Measurements from ENCODE around the gene TMCC1. TPM values are rescaled to one million over a fixed set of nuclear protein-coding genes. Genes with fewer than 3 reads are reported as not detected.

Gene TMCC1
- total and polyA plus RNA-seq, 9 donors, result 26.8 to 37.8 (median 30.9) TPM

DNA sequence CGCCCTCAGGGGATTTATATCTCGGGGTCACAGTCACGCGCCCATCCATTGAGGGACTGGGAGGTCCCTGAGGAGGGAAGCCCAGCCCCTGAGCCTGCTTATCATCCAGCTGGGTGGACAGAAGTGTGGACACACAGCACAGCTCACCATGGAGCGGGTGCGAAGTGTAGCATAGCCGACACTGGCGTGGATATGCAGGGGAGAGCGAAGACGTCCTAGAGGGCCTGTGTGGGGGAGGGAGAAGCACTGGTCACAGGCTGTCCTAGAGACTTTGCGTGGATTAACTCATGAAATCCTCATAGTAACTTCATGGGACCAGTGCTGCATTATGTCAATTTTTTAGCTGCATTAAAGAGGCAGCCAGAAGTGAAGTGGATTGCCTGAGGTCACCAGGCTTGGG lies 261.0 kb downstream of the TMCC1 start:
- no peak overlapping the region for H3K27ac ChIP-seq (ENCODE audit: low read length)
- 86% methylated on average over 11 of the region's 11 CpGs for WGBS (ENCODE audit: insufficient coverage)
- peaks cover 5% of the 10 kb centered on the region for H3K9me3 ChIP-seq (replicated peaks; ENCODE audit: control insufficient read depth, low read depth, low read length)

DNA sequence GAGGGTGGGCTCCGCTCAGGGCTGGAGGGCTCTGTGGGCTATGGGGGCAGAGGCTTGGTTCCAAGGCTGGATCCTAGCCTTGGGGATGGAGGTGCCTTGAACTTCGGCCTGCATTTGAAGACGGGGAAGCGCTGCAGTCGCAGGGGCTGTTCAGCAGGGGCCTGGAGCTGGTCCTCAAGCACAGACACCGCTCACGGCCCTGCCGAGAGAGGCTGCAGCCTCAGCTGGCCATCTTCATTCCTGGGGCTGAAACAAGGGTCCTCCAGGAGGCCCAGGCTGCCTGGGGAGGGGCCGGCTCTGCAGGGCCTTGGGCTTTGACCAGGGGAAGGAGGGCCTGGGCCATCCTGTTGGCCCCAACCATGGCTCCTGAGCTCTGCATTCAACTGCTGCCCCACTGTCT lies 261.5 kb downstream of the TMCC1 start:
- 73% methylated on average over 9 of the region's 9 CpGs for WGBS (ENCODE audit: insufficient coverage)
- peaks cover 5% of the 10 kb centered on the region for H3K9me3 ChIP-seq (replicated peaks; ENCODE audit: control insufficient read depth, low read depth, low read length)
- H3K4me3 ChIP-seq (ENCODE audit: low read length), result no peak overlapping the region
- no peaks in the 10 kb centered on the region for H3K27me3 ChIP-seq (ENCODE audit: control insufficient read depth, insufficient read depth, low read length)
- H3K4me1 ChIP-seq (ENCODE audit: control insufficient read depth, insufficient read depth, low read length), result peaks cover 11% of the 10 kb centered on the region
- H3K36me3 ChIP-seq (ENCODE audit: control insufficient read depth, insufficient read depth, low read length), result no peaks in the 10 kb centered on the region
- H3K27ac ChIP-seq (ENCODE audit: low read length), result no peak overlapping the region
- DNase-seq, result no peak

More for the DNA sequence above, 261.0 kb downstream of the TMCC1 start:
- no peak overlapping the region for H3K4me3 ChIP-seq (ENCODE audit: low read length)
- no peaks in the 10 kb centered on the region for H3K36me3 ChIP-seq (ENCODE audit: control insufficient read depth, insufficient read depth, low read length)
- peaks cover 7% of the 10 kb centered on the region for H3K4me1 ChIP-seq (ENCODE audit: control insufficient read depth, insufficient read depth, low read length)
- DNase-seq, result no peak
- no peaks in the 10 kb centered on the region for H3K27me3 ChIP-seq (ENCODE audit: control insufficient read depth, insufficient read depth, low read length)

DNA sequence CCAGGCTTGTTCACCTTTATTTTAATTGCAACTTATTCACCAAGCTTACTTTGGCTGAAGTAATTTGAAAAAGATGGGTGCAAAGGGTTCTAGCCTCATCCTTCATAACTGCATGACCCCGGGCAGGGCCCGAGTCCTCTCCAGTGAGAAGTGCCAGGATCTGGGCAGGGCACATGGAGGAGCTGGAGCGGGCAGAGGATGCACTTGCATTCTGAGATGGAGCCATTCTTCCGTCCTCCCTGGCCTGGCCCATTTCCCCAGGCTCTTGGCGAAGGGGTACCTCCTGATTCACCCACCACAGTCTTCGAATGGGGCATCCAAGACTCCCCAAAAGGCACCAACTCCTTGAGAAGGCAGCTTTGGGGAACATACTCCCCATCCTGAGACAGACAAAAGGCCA lies 264.5 kb downstream of the TMCC1 start:
- H3K36me3 ChIP-seq (ENCODE audit: control insufficient read depth, insufficient read depth, low read length), result no peaks in the 10 kb centered on the region
- no peak for DNase-seq
- H3K9me3 ChIP-seq (replicated peaks; ENCODE audit: control insufficient read depth, low read depth, low read length), result no peaks in the 10 kb centered on the region
- no peaks in the 10 kb centered on the region for H3K27me3 ChIP-seq (ENCODE audit: control insufficient read depth, insufficient read depth, low read length)
- H3K27ac ChIP-seq (ENCODE audit: low read length), result no peak overlapping the region
- H3K4me1 ChIP-seq (ENCODE audit: control insufficient read depth, insufficient read depth, low read length), result peaks cover 33% of the 10 kb centered on the region
- 100% methylated on average over 2 of the region's 6 CpGs for WGBS (ENCODE audit: insufficient coverage)
- H3K4me3 ChIP-seq (ENCODE audit: low read length), result no peak overlapping the region

DNA sequence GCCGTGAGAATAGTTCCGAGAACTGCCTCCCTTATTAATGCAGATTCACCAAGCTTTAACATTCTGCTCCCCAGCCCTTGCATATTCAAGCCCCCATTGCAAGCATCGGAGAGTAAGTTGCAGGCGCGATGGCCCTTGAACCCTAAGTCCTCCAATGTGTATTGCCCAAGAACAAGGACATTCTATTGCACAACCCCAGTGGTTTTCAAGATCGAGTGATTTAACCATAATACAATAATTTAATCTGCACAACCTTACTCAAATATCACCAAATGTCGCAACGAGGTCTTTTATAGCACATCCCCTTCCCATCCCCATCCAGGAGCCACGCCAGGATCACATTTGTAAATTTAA lies 265.4 kb downstream of the TMCC1 start:
- H3K4me3 ChIP-seq (ENCODE audit: low read length), result peak overlapping the region; percentile 58
- H3K27ac ChIP-seq (ENCODE audit: low read length), result peak overlapping the region; percentile 96
- 0% methylated on average over 1 of the region's 9 CpGs for WGBS (ENCODE audit: insufficient coverage)
- no peaks in the 10 kb centered on the region for H3K9me3 ChIP-seq (replicated peaks; ENCODE audit: control insufficient read depth, low read depth, low read length)
- no peaks in the 10 kb centered on the region for H3K27me3 ChIP-seq (ENCODE audit: control insufficient read depth, insufficient read depth, low read length)
- peaks cover 42% of the 10 kb centered on the region for H3K4me1 ChIP-seq (ENCODE audit: control insufficient read depth, insufficient read depth, low read length)
- no peak for DNase-seq
- H3K36me3 ChIP-seq (ENCODE audit: control insufficient read depth, insufficient read depth, low read length), result no peaks in the 10 kb centered on the region

DNA sequence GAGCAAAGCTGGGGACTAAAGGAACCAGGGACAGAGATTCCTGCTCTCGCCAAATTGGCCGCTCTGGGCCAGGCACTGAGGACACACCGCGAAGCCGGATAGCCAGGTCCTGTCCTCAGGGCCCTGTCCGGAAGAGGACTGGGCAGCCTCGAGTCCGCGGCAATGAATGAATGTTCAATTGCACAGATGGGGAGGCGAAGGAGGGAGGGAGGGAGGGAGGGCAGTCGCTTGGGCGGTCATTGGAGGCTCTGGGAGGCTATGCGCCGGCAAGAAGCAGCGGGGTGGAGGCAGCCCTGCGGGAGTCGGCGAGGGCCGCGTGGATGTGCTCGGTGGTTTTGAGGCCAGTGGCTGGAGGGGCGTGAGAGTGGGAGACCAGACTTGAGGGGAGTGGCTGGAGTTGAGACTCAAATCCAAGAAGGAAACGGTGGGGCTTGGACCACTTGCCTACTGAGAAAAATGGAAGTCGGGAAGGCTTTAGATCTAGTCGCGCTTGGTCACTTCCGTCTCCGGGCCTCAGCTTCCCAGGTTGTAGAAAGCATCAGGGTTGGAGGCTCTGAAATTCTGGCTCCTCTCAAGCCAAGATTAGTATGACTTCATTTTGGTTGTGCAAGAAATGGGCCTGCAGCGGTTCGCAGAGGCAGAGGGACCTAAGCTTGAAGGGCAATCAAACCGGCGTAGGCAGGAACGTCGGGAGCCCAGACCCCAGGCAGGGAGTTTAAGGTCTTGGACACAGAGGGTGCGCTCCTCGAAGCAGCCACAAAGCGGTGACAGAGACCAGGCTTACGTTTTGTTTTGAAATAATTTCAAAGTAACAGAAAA lies 266.0 kb downstream of the TMCC1 start:
- Histone ChIP-seq H3K27ac (ENCODE audit: low read length) (peak overlapping the region; percentile 96), H3K4me1 (ENCODE audit: control insufficient read depth, insufficient read depth, low read length) (peaks cover 48% of the 10 kb centered on the region), H3K9me3 (replicated peaks; ENCODE audit: control insufficient read depth, low read depth, low read length) (no peaks in the 10 kb centered on the region), H3K36me3 (ENCODE audit: control insufficient read depth, insufficient read depth, low read length) (no peaks in the 10 kb centered on the region), H3K4me3 (ENCODE audit: low read length) (peak overlapping the region; percentile 58), H3K27me3 (ENCODE audit: control insufficient read depth, insufficient read depth, low read length) (no peaks in the 10 kb centered on the region)
- WGBS (ENCODE audit: insufficient coverage), result 3% methylated on average over 34 of the region's 38 CpGs
- DNase-seq, result peak; percentile 92

DNA sequence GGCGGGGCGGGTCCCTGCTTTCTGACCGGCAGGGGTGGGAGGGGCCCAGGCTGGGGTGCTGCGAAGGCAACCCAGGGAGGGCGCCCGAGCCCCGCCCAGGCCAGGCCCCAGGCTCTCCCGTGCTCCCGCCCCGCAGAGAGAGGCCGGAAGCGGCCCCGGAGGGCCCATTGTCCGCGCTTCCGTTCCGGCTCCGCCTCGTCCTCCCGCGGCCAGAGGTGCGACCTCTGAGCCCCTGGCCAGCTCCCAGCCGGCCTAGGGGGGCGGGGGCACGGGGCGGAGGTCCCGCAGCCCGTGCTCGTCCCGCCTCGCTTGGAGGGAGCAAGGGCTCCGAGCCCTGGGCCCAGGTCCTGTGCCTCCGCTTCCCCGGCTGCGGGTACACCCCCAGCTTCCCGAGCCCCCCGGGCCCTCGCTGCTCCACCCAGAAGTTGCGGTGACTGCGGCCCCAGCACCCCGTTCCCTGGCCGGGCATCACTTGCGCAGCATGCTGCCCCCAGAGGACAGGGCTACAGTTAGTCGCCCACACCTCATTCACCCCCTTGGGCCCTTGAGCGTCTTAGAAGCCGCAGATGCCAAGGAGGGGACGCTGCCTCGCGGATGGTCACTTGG lies 266.7 kb downstream of the TMCC1 start:
- H3K4me1 ChIP-seq (ENCODE audit: control insufficient read depth, insufficient read depth, low read length), result peaks cover 54% of the 10 kb centered on the region
- H3K9me3 ChIP-seq (replicated peaks; ENCODE audit: control insufficient read depth, low read depth, low read length), result no peaks in the 10 kb centered on the region
- H3K27me3 ChIP-seq (ENCODE audit: control insufficient read depth, insufficient read depth, low read length), result no peaks in the 10 kb centered on the region
- under 1% methylated on average over 46 of the region's 49 CpGs for WGBS (ENCODE audit: insufficient coverage)
- no peaks in the 10 kb centered on the region for H3K36me3 ChIP-seq (ENCODE audit: control insufficient read depth, insufficient read depth, low read length)
- H3K27ac ChIP-seq (ENCODE audit: low read length), result peak overlapping the region; percentile 96
- DNase-seq, result peak; percentile 89
- peak overlapping the region; percentile 58 for H3K4me3 ChIP-seq (ENCODE audit: low read length)

DNA sequence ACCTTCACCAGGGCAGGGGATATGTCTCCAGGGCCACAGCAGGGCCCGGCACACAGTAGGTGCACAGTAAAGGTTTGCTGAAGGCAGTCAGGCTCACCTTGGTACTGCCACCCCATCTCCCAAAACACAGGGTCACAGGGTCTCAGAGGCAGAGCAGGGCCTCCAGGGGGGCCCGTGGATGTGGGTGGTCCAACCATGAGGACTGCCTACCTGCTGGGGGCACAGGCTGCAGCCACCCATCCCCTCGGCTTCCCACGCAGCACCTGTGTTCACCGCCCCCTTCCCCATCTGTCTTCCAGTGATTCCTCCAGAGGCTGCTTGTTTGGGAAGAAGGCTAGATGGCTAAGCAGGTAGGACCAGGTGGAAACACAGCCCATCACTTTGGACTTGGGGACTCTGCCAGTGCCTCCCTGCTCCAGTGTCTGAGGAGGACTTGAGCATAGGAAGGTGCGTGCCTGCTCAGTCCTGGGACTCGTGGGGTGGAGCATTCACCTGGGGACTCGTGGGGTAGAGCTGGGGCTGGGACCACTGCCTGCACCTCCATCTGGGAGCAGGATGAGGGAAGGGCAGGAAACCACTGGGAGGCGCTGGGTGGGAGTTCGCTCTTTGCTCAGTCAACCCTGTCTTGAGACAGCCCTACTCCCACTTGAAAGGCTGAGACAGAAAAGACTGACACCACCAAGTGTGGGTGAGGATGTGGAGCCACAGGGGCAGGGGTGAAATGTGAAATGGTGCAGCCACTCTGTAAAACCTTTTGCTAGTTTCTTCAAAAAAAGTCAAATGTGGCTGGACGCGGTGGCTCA lies 268.2 kb downstream of the TMCC1 start:
- peak overlapping the region; percentile 74 for H3K27ac ChIP-seq (ENCODE audit: low read length)
- DNase-seq, result peak; percentile 21
- H3K4me3 ChIP-seq (ENCODE audit: low read length), result no peak overlapping the region
- H3K27me3 ChIP-seq (ENCODE audit: control insufficient read depth, insufficient read depth, low read length), result no peaks in the 10 kb centered on the region
- peaks cover 61% of the 10 kb centered on the region for H3K4me1 ChIP-seq (ENCODE audit: control insufficient read depth, insufficient read depth, low read length)
- 89% methylated on average over 5 of the region's 12 CpGs for WGBS (ENCODE audit: insufficient coverage)
- no peaks in the 10 kb centered on the region for H3K36me3 ChIP-seq (ENCODE audit: control insufficient read depth, insufficient read depth, low read length)
- H3K9me3 ChIP-seq (replicated peaks; ENCODE audit: control insufficient read depth, low read depth, low read length), result no peaks in the 10 kb centered on the region

DNA sequence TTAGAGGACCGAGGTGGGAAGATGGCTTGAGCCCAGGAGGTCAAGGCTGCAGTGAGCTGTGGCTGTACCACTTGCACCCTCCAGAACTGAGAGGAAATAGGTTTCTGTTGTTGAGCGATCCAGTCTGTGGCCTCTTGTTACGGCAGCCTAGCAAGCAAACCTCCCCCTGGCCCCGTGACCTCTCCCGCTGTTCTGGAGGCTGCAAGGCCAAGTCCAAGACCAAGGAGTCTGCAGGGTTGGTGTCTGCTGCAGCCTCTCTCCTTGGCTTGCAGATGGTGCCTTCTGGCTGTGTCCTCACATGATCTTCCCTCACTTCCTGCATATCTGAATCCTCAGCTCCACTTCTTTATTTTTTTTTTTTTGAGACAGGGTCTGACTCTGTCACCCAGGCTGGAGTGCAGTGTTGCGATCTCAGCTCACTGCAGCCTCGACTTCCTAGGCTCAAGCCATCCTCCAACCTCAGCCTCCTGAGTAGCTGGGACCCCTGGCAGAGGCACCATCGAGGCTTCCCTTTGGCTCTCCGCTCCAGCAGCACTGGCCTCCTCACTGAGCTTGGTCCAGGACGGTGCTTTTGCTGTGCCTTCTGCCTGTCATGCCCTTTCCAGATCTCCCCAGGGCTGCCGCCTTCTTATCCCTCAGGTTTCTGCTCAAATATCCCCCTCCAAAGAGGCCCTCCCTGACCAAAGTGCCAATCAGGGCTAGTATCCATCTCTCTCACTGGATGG lies 269.0 kb downstream of the TMCC1 start:
- Histone ChIP-seq H3K9me3 (replicated peaks; ENCODE audit: control insufficient read depth, low read depth, low read length) (no peaks in the 10 kb centered on the region), H3K4me1 (ENCODE audit: control insufficient read depth, insufficient read depth, low read length) (peaks cover 68% of the 10 kb centered on the region), H3K27me3 (ENCODE audit: control insufficient read depth, insufficient read depth, low read length) (no peaks in the 10 kb centered on the region), H3K27ac (ENCODE audit: low read length) (peak overlapping the region; percentile 31), H3K4me3 (ENCODE audit: low read length) (no peak overlapping the region), H3K36me3 (ENCODE audit: control insufficient read depth, insufficient read depth, low read length) (no peaks in the 10 kb centered on the region)
- peak; percentile 64 for DNase-seq
- 76% methylated on average over 10 of the region's 11 CpGs for WGBS (ENCODE audit: insufficient coverage)

DNA sequence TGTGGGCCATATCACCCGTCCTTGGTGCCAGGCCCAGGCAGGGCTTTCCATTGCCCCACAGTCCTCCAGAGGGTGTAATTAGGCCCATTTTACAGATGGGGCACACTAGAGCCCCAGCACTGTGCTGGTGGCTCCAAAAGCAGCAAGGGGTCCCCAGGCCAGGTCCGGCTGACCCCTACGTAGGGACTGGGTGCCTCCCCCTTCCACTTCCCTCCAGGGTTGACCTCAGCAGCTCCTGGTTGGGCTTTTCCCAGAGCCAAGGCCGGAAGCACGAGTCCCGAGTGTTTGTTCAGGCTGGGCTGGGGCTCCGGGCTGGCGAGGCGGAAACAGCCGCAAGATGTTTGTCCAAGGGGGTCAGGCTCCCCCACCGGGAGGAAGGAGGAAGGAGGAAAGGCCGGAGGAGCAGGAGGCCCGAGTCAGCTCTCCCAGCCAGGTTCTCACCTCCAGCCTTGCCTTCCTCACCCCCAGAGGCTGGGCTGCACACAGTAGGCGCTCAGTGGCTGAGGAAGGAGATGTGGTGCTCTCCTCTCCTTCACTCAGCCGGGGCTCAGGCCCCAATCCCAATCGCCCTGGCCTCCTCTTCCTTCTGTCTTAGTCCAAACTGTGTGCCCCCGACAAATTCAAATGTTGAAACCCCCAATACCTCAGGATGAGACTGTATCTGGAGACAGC lies 269.9 kb downstream of the TMCC1 start:
- DNase-seq, result peak; percentile 85
- Histone ChIP-seq H3K27ac (ENCODE audit: low read length) (peak overlapping the region; percentile 86), H3K4me1 (ENCODE audit: control insufficient read depth, insufficient read depth, low read length) (peaks cover 77% of the 10 kb centered on the region)

More for the DNA sequence above, 269.9 kb downstream of the TMCC1 start:
- 88% methylated on average over 2 of the region's 17 CpGs for WGBS (ENCODE audit: insufficient coverage)
- Histone ChIP-seq H3K9me3 (replicated peaks; ENCODE audit: control insufficient read depth, low read depth, low read length) (no peaks in the 10 kb centered on the region), H3K36me3 (ENCODE audit: control insufficient read depth, insufficient read depth, low read length) (no peaks in the 10 kb centered on the region), H3K27me3 (ENCODE audit: control insufficient read depth, insufficient read depth, low read length) (no peaks in the 10 kb centered on the region), H3K4me3 (ENCODE audit: low read length) (no peak overlapping the region)
